ENCODE data around the gene CANT1. TPM values are rescaled to one million over a fixed set of nuclear protein-coding genes. Genes with fewer than 3 reads are reported as not detected.
A peak's percentile ranks its signal among the peaks of the same experiment; 100 is the strongest.

The CANT1 gene
- total and polyA plus RNA-seq, 9 of the 15 experiments (the other 6 are each of a cell fraction or from before 2014, with no cell fraction given), result 2.7 to 66.4 (median 22.5) TPM

- no peak for TF ChIP-seq HMBOX1 (IDR thresholded peaks at IDR 0.05)
- no peak for TF ChIP-seq SRSF3 (IDR thresholded peaks at IDR 0.05; ENCODE audit: insufficient read depth, low read length)
- TF ChIP-seq ETV5 (CRISPR knock-in tag; IDR thresholded peaks at IDR 0.05; ENCODE audit: low read depth), result no peak
- no peak for TF ChIP-seq ZNF212 (CRISPR knock-in tag; IDR thresholded peaks at IDR 0.05)
- TF ChIP-seq CGGBP1 (CRISPR knock-in tag; IDR thresholded peaks at IDR 0.05), result no peak
- TF ChIP-seq ZNF780A (CRISPR knock-in tag; IDR thresholded peaks at IDR 0.05), result no peak
- TF ChIP-seq HMGN3 (IDR thresholded peaks at IDR 0.05; ENCODE audit: borderline replicate concordance, extremely low read depth, insufficient read length, low read depth, low read length), result no peak
- TF ChIP-seq EHMT2 (IDR thresholded peaks at IDR 0.05), result no peak
- 0 out of 2 replicates have a peak, but pooled peaks have one; percentile 10 for TF ChIP-seq GATA2 (CRISPR knock-in tag; IDR thresholded peaks at IDR 0.05)
- TF ChIP-seq CTCFL (IDR thresholded peaks at IDR 0.05; ENCODE audit: borderline replicate concordance, insufficient read depth, low read depth, low read length, poor library complexity, severe bottlenecking), result peak; percentile 50
- TF ChIP-seq STAG1 (CRISPR knock-in tag; IDR thresholded peaks at IDR 0.05; ENCODE audit: borderline replicate concordance), result peak; percentile 55; the same call in 1 of the 2 replicates
- no peak for TF ChIP-seq ZNF384 (IDR thresholded peaks at IDR 0.05; ENCODE audit: low read depth, low read length)
- TF ChIP-seq RBM17 (IDR thresholded peaks at IDR 0.05; ENCODE audit: borderline replicate concordance, low read depth, low read length), result no peak
- peak; percentile 70 for TF ChIP-seq SMC3 (conservative IDR thresholded peaks at IDR 0.05; ENCODE audit: insufficient read depth, low read depth, low read length)
- no peak for TF ChIP-seq CTBP1 (IDR thresholded peaks at IDR 0.05; ENCODE audit: borderline replicate concordance)
- no peak for TF ChIP-seq SIN3A (IDR thresholded peaks at IDR 0.05; ENCODE audit: borderline replicate concordance in 2 of 2, control insufficient read depth in 1 of 2, low read depth in 2 of 2, low read length in 2 of 2)
These were observed 38.5 kb downstream of the CANT1 start (continued) for GRCh38 chr17:78970834-78971755.
